ENCODE measurements around the gene ARL3.

- TF ChIP-seq, protein P1, sequence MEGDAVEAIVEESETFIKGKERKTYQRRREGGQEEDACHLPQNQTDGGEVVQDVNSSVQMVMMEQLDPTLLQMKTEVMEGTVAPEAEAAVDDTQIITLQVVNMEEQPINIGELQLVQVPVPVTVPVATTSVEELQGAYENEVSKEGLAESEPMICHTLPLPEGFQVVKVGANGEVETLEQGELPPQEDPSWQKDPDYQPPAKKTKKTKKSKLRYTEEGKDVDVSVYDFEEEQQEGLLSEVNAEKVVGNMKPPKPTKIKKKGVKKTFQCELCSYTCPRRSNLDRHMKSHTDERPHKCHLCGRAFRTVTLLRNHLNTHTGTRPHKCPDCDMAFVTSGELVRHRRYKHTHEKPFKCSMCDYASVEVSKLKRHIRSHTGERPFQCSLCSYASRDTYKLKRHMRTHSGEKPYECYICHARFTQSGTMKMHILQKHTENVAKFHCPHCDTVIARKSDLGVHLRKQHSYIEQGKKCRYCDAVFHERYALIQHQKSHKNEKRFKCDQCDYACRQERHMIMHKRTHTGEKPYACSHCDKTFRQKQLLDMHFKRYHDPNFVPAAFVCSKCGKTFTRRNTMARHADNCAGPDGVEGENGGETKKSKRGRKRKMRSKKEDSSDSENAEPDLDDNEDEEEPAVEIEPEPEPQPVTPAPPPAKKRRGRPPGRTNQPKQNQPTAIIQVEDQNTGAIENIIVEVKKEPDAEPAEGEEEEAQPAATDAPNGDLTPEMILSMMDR (IDR thresholded peaks at IDR 0.05; ENCODE audit: insufficient read depth, low read length, poor library complexity, severe bottlenecking) = no peak
- TF ChIP-seq EZH2phosphoT487 (conservative IDR thresholded peaks at IDR 0.05; ENCODE audit: low read length) = no peak
These were observed 89.2 kb downstream of the ARL3 start for GRCh38 chr10:102624751-102625645.

All from SU-DHL-6 (cell line).